Mesendoderm (in vitro differentiated cells): ENCODE results near the gene MMP21.

ENCODE experiments used
- DNase-seq: peaks from one replicate; pipeline ENCODE4 v3.0.0; 2013
- H2AK5ac ChIP-seq: 2 replicates; pipeline ENCODE4 v1.6.1; 2013; ENCODE audit warnings: low read length, inconsistent platforms
- H2BK120ac ChIP-seq: 2 replicates; pipeline ENCODE4 v1.6.1; 2013; ENCODE audit warnings: low read depth, mild to moderate bottlenecking, low read length, moderate library complexity, mixed read lengths
- H2BK15ac ChIP-seq: replicated peaks from 2 replicates; pipeline ENCODE4 v1.6.1; 2013; ENCODE audit warnings: low read depth, mild to moderate bottlenecking, moderate library complexity
- H2BK5ac ChIP-seq: 2 replicates; pipeline ENCODE4 v1.6.1; 2013; ENCODE audit warnings: low read length, inconsistent platforms
- H3K18ac ChIP-seq: 2 replicates; pipeline ENCODE4 v1.6.1; 2013; ENCODE audit warnings: mild to moderate bottlenecking, low read length, mixed read lengths
- H3K23ac ChIP-seq: one replicate; pipeline ENCODE4 v1.6.1; 2013; ENCODE audit warnings: low read length
- H3K27ac ChIP-seq: 2 replicates; pipeline ENCODE4 v1.5.1; 2013; ENCODE audit warnings: low read depth, mild to moderate bottlenecking, inconsistent platforms, low read length, moderate library complexity
- H3K27me3 ChIP-seq: 2 replicates; pipeline ENCODE4 v1.6.1; 2013; ENCODE audit warnings: low read length, control low read depth, mild to moderate bottlenecking, inconsistent platforms; ENCODE audit not compliant: insufficient read depth, poor library complexity
- H3K36me3 ChIP-seq: 2 replicates; pipeline ENCODE4 v1.6.1; 2013; ENCODE audit warnings: low read length, inconsistent platforms; ENCODE audit not compliant: control insufficient read depth, insufficient read depth
- H3K4ac ChIP-seq: one replicate; pipeline ENCODE4 v1.6.1; 2013; ENCODE audit warnings: low read depth, mild to moderate bottlenecking, low read length, moderate library complexity
- H3K4me1 ChIP-seq: 2 replicates; pipeline ENCODE4 v1.6.1; 2013; ENCODE audit warnings: low read depth, low read length, inconsistent platforms; ENCODE audit not compliant: control insufficient read depth
- H3K4me2 ChIP-seq: 2 replicates; pipeline ENCODE4 v1.6.1; 2013; ENCODE audit warnings: low read length
- H3K4me3 ChIP-seq: 2 replicates; pipeline ENCODE4 v1.5.1; 2013; ENCODE audit warnings: mild to moderate bottlenecking, low read length
- H3K56ac ChIP-seq: one replicate; pipeline ENCODE4 v1.6.1; 2013; ENCODE audit warnings: low read length
- H3K79me1 ChIP-seq: 2 replicates; pipeline ENCODE4 v1.6.1; 2013; ENCODE audit warnings: low read length, inconsistent platforms
- H3K79me2 ChIP-seq: 2 replicates; pipeline ENCODE4 v1.6.1; 2013; ENCODE audit warnings: mild to moderate bottlenecking, low read length; ENCODE audit not compliant: control insufficient read depth, insufficient read depth
- H3K9ac ChIP-seq: 2 replicates; pipeline ENCODE4 v1.6.1; 2013; ENCODE audit warnings: low read length, inconsistent platforms
- H4K5ac ChIP-seq: one replicate; pipeline ENCODE4 v1.6.1; 2013; ENCODE audit warnings: low read length
- H4K8ac ChIP-seq: one replicate; pipeline ENCODE4 v1.6.1; 2013; ENCODE audit warnings: low read depth, mild to moderate bottlenecking, control low read depth, low read length, moderate library complexity
- WGBS: extraction: QIAGEN DNeasy Blood & Tissue Kit; methylation state at CpG from one replicate; pipeline ENCODE4 v1.1.7; 2013; ENCODE audit warnings: low lambda C conversion rate, missing lambda C conversion rate; ENCODE audit not compliant: insufficient coverage; ENCODE audit errors: extremely low coverage; 5-methylcytosine and 5-hydroxymethylcytosine counted together

MMP21 gene

GRCh38 chr10:125734823-125735222, 40.8 kb downstream of the MMP21 start:
- Histone ChIP-seq H3K27me3 (no peaks in the 10 kb centered on the region), H3K36me3 (peaks cover 6% of the 10 kb centered on the region), H2AK5ac (no peak overlapping the region), H3K18ac (no peak overlapping the region), H4K8ac (no peak overlapping the region), H3K79me1 (no peaks in the 10 kb centered on the region), H3K79me2 (no peaks in the 10 kb centered on the region), H2BK15ac (no peak overlapping the region), H3K56ac (no peak overlapping the region), H2BK5ac (no peak overlapping the region), H3K23ac (no peak overlapping the region), H3K4me2 (no peak overlapping the region), H4K5ac (no peak overlapping the region), H3K4me3 (no peak overlapping the region), H3K27ac (no peak overlapping the region), H2BK120ac (no peak overlapping the region), H3K9ac (no peak overlapping the region), H3K4ac (no peak overlapping the region), H3K4me1 (no peaks in the 10 kb centered on the region)
- no peak for DNase-seq
- WGBS = no CpG with 5 or more reads among the region's 1 CpG

- Histone ChIP-seq H3K79me2 (no peaks in the 10 kb centered on the region), H3K9ac (no peak overlapping the region), H3K23ac (no peak overlapping the region), H3K56ac (no peak overlapping the region), H2BK120ac (no peak overlapping the region), H3K4me1 (no peaks in the 10 kb centered on the region), H2AK5ac (no peak overlapping the region), H2BK15ac (no peak overlapping the region), H3K36me3 (peaks cover 4% of the 10 kb centered on the region), H3K18ac (no peak overlapping the region), H3K79me1 (no peaks in the 10 kb centered on the region), H4K8ac (no peak overlapping the region), H3K27ac (no peak overlapping the region), H3K27me3 (no peaks in the 10 kb centered on the region), H3K4me3 (no peak overlapping the region), H3K4ac (no peak overlapping the region), H3K4me2 (no peak overlapping the region), H2BK5ac (no peak overlapping the region), H4K5ac (no peak overlapping the region)
- DNase-seq = no peak
- no CpG with 5 or more reads among the region's 1 CpG for WGBS
Measured at GRCh38 chr10:125734148-125734547, 41.5 kb downstream of the MMP21 start.

DNA sequence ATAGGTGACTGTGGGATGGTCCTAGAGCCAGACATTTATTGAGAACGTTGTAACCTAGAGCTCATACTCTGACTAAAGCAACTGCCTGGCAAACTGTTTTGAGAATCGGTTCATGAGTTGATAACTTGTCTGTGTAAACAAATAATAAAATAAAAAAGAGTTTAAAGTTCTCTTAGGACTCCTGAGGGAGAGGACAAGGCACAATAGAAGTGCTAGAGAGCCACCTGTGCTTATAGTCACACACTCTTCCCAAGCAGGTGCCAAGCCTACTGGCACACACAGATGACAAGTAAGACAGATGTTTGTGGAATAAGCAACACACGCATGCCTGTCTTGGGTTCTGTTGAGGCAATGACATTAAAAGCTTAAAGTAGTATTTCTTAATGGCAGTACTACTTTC, 48.2 kb downstream of the MMP21 start:
- Histone ChIP-seq H3K27ac (no peak overlapping the region), H3K4me1 (no peaks in the 10 kb centered on the region), H3K18ac (no peak overlapping the region), H4K5ac (no peak overlapping the region), H2AK5ac (no peak overlapping the region), H3K56ac (no peak overlapping the region), H3K79me2 (no peaks in the 10 kb centered on the region), H2BK5ac (no peak overlapping the region), H3K4ac (no peak overlapping the region), H3K4me2 (no peak overlapping the region), H3K23ac (no peak overlapping the region), H3K79me1 (no peaks in the 10 kb centered on the region), H3K9ac (no peak overlapping the region), H2BK15ac (no peak overlapping the region), H2BK120ac (no peak overlapping the region), H4K8ac (no peak overlapping the region), H3K4me3 (no peak overlapping the region), H3K36me3 (peaks cover 8% of the 10 kb centered on the region), H3K27me3 (no peaks in the 10 kb centered on the region)
- no CpG with 5 or more reads among the region's 3 CpGs for WGBS
- DNase-seq = no peak

DNA sequence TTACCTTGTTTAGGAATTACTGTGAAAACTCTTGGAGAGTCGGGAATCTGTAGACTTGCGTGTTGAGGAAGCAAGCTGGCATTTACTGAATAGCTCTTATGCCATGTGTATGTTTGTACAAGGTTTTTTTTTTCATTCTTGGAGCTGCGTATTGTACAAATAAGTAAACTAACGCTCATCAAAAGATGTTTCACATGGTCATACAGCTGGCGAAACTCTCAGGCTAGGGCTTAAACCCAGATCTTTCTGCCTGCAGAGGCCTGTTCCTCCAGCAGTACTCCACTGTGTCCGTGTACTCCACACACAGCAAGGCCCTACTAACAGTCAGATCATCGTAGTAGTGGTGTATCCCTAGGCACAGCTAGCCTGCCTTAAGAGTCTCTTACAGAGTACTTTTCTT, 48.7 kb downstream of the MMP21 start:
- H2AK5ac ChIP-seq = no peak overlapping the region
- no peak overlapping the region for H3K18ac ChIP-seq
- no peak overlapping the region for H3K56ac ChIP-seq
- no peaks in the 10 kb centered on the region for H3K79me2 ChIP-seq
- no peak overlapping the region for H3K27ac ChIP-seq
- H3K9ac ChIP-seq = no peak overlapping the region
- H3K4me3 ChIP-seq = no peak overlapping the region
- no peak overlapping the region for H2BK15ac ChIP-seq
- no peak overlapping the region for H2BK120ac ChIP-seq
- H2BK5ac ChIP-seq = no peak overlapping the region
- H3K23ac ChIP-seq = no peak overlapping the region
- no peak for DNase-seq
- H3K4me2 ChIP-seq = no peak overlapping the region
- H4K8ac ChIP-seq = no peak overlapping the region
- no peak overlapping the region for H3K4ac ChIP-seq
- H3K4me1 ChIP-seq = no peaks in the 10 kb centered on the region
- no CpG with 5 or more reads among the region's 7 CpGs for WGBS
- H4K5ac ChIP-seq = no peak overlapping the region
- peaks cover 1% of the 10 kb centered on the region for H3K79me1 ChIP-seq
- no peaks in the 10 kb centered on the region for H3K27me3 ChIP-seq
- H3K36me3 ChIP-seq = peaks cover 8% of the 10 kb centered on the region

DNA sequence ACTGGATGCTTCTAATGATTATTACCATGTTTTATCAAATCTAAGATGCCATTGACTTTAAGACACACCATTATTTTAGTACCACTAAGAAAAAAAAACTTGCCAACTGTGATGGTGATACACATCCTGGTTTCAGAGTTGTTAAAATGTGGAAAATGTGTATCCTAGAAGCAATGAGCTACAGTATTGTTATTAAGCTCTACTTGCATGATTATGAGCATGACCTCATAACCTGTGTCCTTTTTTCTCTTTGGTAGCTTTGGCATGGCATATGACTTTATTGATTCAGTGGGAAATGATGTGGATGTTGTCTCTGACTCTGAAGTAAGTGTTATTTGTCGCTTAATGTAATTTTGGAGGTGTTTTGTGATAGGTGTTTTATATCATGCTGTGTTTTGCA, 52.8 kb downstream of the MMP21 start:
- Histone ChIP-seq H3K4me1 (no peaks in the 10 kb centered on the region), H3K4me2 (no peak overlapping the region), H4K5ac (no peak overlapping the region), H3K56ac (no peak overlapping the region), H3K79me2 (peaks cover 11% of the 10 kb centered on the region), H3K36me3 (peaks cover 9% of the 10 kb centered on the region), H4K8ac (no peak overlapping the region), H2BK15ac (no peak overlapping the region), H3K27ac (no peak overlapping the region), H3K79me1 (peaks cover 7% of the 10 kb centered on the region), H2AK5ac (no peak overlapping the region), H2BK5ac (no peak overlapping the region), H3K4me3 (no peak overlapping the region), H3K23ac (no peak overlapping the region), H3K18ac (no peak overlapping the region), H3K27me3 (no peaks in the 10 kb centered on the region), H2BK120ac (no peak overlapping the region), H3K9ac (no peak overlapping the region), H3K4ac (no peak overlapping the region)
- DNase-seq = no peak
- 100% methylated on average over 1 of the region's 1 CpG for WGBS

DNA sequence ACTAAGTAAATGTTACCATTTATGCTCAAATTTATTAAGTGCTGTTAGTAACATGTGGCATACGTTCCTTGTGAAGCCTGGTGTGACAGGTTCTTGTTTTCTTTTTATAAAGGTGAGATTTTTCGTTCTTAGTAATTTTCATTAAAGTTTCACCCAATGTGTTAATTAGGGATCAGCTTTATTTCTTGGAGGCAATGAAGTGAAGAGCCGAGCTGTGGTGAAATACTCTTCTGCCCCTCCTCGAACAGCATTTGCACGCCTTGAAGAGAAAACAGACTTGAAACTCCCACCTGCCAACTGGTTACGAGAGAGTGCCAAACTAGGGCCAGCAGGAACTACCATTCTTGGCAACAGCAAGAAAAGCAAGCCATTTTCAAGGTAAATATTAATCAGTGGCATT, 54.6 kb downstream of the MMP21 start:
- Histone ChIP-seq H2BK5ac (no peak overlapping the region), H3K4me1 (no peaks in the 10 kb centered on the region), H3K23ac (no peak overlapping the region), H2BK120ac (no peak overlapping the region), H3K9ac (no peak overlapping the region), H2AK5ac (no peak overlapping the region), H3K4ac (no peak overlapping the region), H3K79me1 (peaks cover 7% of the 10 kb centered on the region), H3K4me3 (no peak overlapping the region), H3K79me2 (peaks cover 11% of the 10 kb centered on the region), H2BK15ac (no peak overlapping the region), H3K27ac (no peak overlapping the region), H3K4me2 (no peak overlapping the region), H3K36me3 (peaks cover 7% of the 10 kb centered on the region), H4K5ac (no peak overlapping the region), H3K56ac (no peak overlapping the region), H3K18ac (no peak overlapping the region), H3K27me3 (no peaks in the 10 kb centered on the region), H4K8ac (no peak overlapping the region)
- DNase-seq = no peak
- WGBS = no CpG with 5 or more reads among the region's 6 CpGs
